Medulla oblongata (tissue), 1 donor: Measurements from ENCODE around the gene PUM1.
"Not testable (repeated sequence)": the region's sequence is repeated elsewhere in the genome, so short reads cannot be mapped to it uniquely, and the experiment has no call there.

ENCODE experiments used
- DNase-seq: peaks from one replicate; pipeline ENCODE4 v3.0.0-alpha.2; 2015; ENCODE audit errors: extremely low spot score

Gene PUM1

GRCh38 chr1:31065310-31066217 lies at the start of gene PUM1:
TSS of gene PUM1 (minus strand) at chr1:31065717. CDS start at chr1:31059566, 6,151 bp downstream.
- peak; percentile 93 for DNase-seq

GRCh38 chr1:31112266-31112935 lies 46.9 kb upstream of the PUM1 start:
- no peak for DNase-seq

- DNase-seq = no peak
These were observed 45.9 kb upstream of the PUM1 start for GRCh38 chr1:31111290-31111951.

- no peak for DNase-seq
These were observed 45.3 kb upstream of the PUM1 start for GRCh38 chr1:31110846-31111245.

GRCh38 chr1:31108861-31109260 lies 43.3 kb upstream of the PUM1 start:
- no peak for DNase-seq

- no peak for DNase-seq
These were observed 40.1 kb upstream of the PUM1 start for GRCh38 chr1:31105646-31106045.

GRCh38 chr1:31102501-31102950 lies 37.0 kb upstream of the PUM1 start:
- no peak for DNase-seq

GRCh38 chr1:31101147-31101502 lies 35.6 kb upstream of the PUM1 start:
- no peak for DNase-seq

GRCh38 chr1:31099293-31100032 lies 33.9 kb upstream of the PUM1 start:
- DNase-seq = no peak

- DNase-seq = no peak
These were observed 30.5 kb upstream of the PUM1 start for GRCh38 chr1:31095985-31096384.

GRCh38 chr1:31095298-31095981 lies 29.9 kb upstream of the PUM1 start:
- no peak for DNase-seq

- DNase-seq = not testable (repeated sequence)
These were observed 22.6 kb upstream of the PUM1 start for GRCh38 chr1:31088081-31088480.

- DNase-seq = no peak
These were observed 19.5 kb upstream of the PUM1 start for GRCh38 chr1:31084782-31085569.

GRCh38 chr1:31082385-31082784 lies 16.9 kb upstream of the PUM1 start:
- no peak for DNase-seq

- no peak for DNase-seq
These were observed 7.5 kb upstream of the PUM1 start for GRCh38 chr1:31073044-31073443.

GRCh38 chr1:31072304-31072746 lies 6.8 kb upstream of the PUM1 start:
- no peak for DNase-seq

- DNase-seq = no peak
These were observed 3.9 kb upstream of the PUM1 start for GRCh38 chr1:31069392-31069791.

- peak; percentile 73 for DNase-seq
These were observed 703 bp downstream of the PUM1 start for GRCh38 chr1:31064718-31065309.

- DNase-seq = peak; percentile 37
These were observed 1.3 kb downstream of the PUM1 start for GRCh38 chr1:31064111-31064717.
